ENCODE measurements around the gene SGF29.
"Not testable (repeated sequence)": the region's sequence is repeated elsewhere in the genome, so short reads cannot be mapped to it uniquely, and the experiment has no call there.

SGF29 gene

DNA sequence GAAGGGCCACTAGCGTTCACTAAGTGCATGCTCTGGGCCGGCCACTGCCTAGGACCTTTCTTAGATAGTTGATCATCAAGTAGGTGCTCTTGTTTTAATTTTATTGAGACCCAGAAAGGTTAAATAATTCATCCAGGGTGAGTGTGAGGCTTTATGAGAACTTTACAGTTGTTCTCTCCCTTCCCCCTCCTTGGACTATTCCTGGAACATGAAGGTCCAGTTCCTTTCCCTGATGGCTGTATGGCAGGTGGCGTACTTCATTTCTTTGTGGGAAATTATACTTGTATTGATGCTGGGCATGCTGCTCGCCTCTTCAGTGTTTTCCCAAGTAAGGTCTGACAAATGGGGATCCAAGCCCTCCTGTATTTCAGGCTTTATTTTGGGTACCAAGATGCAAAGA is 8.5 kb downstream of the SGF29 start:
- no peak for DNase-seq

DNA sequence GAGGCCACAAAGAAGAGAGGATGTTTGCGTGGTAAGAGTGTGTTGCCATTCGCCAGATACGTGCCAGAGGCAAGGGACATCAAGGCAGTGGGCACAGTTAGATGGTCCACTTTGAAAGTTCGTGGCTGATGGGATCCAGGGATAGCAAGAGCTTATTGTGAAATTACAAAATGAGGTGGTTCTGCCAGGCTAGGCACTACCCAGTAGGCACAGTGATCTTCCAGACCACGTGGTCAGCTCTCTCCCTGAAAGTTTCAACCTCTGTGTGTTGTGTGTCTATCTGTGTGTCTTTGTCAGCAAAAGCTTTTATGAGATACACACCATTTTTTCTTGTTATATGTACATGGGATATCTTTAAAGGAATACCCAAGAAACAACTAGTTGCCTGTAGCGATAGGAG is 9.5 kb downstream of the SGF29 start:
- DNase-seq: no peak

DNA sequence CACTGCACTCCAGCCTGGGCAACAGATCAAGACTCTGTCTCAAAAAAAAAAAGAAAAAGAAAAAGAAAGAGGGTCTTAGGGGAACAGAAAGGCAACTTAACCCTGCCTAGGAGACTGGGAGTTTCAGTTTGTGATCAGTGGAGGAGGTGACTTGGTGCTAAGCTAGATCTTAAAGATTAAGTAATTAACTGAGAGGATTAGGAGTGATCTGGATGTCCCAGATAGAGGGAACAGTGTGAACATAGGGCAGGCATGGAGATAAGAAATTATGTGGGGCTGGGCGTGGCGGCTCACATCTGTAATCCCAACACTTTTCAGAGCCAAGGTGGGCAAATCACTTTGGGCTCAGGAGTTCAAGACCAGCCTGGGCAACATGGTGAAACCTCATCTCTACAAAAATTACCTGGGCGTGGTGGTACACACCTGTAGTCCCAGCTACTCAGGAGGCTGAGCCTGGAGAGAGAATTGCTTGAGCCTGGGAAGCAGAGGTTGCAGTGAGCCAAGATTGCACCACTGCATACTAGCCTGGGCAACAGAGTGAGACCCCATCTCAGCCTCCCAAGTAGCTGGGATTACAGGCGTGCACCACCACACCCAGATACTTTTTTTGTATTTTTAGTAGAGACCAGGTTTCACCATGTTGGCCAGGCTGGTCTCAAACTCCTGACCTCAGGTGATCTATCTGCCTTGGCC is 12.7 kb downstream of the SGF29 start:
- not testable (repeated sequence) for DNase-seq

DNA sequence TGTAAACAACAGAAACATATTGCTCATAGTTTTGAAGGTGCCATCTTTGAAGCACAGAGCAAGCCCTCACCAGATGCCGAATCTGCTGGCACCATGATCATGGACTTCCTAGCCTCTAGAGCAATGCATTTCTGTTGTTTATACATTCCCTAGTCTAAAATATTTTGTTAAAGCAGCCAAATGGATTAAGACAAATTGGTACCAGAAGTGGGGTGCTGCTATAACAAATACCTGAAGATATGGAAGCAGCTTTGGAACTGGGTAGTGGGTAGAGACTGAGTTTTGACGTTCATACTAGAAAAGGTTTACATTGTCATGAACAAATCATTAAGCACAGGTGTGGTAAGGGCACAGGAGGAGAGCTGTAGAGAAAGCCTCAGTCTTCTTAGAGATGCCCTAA is 13.6 kb downstream of the SGF29 start:
- no peak for DNase-seq

DNA sequence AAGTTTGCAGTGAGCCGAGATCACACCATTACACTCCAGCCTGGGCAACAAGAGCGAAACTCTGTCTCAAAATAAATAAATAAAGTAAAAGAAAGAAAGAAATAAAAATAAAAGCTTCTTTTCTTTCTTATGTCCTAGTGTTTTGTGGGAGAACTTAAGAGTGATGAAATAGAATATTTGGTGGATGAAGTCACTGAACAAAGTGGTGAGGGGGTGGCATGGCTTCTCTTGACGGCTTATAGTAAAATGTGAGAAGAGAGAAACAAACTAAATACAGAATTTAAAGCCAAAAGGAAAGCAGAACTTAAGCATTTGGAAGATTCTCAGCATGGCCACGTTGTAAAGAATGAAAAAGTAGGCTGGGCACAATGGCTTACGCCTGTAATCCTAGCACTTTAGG is 15.3 kb downstream of the SGF29 start:
- no peak for DNase-seq

DNA sequence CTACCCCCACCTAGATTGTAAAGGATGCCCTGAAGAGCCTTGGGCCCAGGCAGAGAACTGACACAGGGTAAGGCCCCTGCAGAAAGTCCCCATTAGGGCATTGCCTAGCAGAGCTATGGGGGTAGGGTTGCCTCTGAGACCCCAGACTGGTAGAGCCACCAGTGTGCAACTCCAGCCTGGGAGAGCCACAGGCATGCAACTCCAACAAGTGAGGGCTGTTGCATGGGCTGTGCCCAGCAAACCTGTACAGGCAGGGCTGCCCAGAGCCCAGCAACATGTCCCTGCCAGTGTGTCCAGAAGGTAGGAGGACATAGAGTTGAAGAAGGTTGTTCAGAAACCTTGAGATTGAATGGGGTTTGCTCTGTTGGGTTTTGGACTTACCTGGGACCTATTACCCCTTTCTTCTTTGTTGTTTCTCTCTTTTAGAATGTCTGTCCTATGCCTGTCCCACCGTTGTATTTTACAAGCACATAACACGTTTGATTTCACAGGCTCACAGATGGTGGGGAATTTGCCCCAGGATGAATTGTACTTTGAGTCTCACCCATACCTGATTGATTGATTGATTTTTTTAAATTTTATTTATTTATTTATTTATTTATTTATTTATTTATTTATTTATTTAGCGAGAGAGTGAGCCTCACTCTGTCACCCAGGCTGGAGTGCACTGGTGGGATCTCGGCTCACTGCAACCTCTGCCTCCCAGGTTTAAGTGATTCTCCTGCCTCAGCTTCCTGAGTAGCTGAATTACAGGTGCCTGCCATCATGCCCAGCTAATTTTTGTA is 16.4 kb downstream of the SGF29 start:
- no peak for DNase-seq

DNA sequence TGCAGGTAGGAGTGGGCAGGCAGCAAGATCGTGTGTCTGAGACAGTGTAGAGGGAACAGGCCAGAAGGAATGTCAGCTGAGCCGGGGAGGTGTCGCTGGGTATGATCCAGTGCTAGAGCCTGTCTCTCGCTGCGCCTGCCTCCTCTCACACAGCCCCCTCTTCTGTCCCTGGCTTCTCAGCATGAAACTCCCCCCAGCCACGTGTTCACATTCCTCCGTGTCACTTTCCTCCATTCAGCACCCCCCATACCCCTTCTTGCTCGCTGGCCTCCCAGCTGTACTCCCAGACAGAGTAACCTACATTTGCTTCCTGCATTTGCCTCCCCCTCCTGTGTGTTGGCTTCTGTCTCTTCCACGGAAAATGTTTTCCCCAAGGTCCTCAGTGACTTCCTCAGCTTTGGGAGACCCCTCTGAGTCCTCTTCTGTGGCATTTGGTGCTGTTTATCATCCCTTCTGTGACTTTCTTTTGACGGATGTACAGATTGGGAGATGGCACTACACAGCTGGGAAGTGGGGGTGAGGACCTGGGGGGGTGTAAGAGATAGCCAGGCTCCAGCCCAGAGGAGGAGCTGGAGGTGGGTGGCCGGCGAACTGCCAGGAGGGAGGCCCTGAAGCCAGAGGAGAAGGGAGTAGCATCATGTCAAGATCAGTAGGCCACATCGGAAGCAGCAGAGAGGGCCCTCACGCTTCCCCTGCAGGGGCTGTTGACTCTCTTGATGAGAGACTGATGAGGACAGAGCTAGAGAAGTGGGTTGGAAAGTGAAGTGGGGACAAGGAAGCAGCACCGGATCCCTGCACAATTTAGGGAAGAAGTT is 19.2 kb downstream of the SGF29 start:
- peak; percentile 64 for DNase-seq

DNA sequence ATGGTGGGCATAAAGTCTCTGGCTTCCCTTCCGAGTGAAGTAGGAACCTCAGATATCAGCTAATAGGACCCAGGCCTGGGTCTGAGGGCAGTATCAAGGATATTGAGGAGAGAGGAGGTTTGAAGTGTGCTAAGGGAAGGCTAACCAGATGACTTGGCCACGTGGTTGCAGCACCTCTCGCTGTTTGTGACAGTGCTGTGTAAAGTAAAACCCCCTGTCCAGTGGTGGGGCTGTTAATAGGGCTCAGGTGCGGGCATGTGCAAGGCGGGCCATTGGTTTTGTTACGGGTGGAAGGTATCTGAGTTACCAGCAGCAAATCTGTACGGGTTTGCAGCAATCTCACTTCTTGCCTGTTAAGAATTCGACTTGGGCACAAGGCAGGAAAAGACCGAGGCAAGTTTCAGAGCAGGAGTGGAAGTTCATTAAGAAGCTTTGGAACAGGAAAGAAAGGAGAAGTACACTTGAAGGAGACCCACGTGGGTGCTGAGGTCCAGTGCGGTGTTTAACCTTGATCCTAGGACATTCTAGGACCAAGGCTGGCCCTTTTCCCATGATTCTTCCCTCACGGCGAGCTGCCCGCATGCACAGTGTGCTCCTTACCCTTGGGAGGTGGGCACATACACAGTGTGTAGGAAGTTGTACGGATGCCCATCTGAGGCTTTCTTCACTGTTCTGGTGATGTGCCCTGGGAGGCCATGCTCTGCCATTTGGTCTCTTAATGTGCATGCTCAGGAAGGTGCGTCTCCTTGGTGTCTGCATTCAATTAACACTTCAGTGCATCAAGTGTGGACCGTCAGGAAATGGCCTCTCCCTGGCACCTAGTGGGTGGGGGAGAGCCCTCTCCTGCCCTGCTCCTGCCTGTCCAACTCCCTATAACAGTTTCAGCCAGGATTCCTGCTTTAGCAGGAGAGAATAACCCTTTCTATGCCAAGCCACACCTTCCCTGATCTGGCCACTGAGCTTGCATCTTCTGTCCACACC is 20.3 kb downstream of the SGF29 start:
- no peak for DNase-seq

DNA sequence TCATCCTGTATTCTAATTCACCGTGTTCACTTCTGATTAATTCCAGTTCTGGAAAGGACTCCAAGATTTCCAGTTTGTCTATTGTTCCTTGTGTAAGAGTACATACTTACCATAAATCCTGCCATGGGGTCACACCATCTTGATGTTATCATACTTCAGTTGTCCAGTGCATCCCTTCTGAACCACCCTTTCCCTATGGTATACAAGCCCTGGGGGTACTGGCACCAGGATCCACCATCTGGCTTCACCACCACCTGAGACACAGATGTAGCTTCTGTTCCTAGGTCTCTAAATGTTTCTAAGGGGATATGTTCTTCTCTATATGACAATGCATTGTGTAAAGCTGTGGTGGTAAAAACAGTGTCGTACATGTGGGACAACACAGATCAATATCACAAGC is 21.2 kb downstream of the SGF29 start:
- no peak for DNase-seq

DNA sequence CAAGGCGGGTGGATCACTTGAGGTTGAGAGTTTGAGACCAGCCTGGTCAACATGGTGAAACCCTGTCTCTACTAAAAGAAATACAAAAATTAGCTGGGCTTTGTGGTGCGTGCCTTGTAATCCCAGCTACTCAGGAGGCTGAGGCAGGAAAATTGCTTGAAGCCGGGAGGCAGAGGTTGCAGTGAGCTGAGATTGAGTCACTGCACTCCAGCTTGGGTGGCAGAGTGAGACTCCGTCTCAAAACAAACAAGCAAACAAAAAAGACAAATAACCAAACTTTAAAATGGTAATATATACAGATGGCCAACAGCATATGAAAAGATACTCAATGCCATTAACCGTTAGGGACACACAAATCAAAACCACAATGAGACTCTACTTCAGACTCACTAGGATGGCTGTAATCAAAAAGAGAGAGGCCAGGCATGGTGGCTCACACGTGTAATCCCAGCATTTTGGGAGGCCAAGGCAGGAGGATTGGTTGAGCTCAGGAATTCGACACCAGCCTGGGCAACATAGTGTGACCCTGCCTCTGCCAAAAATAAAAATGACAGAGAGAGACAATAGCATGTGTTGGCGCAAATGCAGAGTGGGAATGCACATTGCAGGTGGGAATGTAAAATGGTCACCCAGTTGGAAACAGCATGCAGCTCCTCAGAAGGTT is 21.9 kb downstream of the SGF29 start:
- no peak for DNase-seq

DNA sequence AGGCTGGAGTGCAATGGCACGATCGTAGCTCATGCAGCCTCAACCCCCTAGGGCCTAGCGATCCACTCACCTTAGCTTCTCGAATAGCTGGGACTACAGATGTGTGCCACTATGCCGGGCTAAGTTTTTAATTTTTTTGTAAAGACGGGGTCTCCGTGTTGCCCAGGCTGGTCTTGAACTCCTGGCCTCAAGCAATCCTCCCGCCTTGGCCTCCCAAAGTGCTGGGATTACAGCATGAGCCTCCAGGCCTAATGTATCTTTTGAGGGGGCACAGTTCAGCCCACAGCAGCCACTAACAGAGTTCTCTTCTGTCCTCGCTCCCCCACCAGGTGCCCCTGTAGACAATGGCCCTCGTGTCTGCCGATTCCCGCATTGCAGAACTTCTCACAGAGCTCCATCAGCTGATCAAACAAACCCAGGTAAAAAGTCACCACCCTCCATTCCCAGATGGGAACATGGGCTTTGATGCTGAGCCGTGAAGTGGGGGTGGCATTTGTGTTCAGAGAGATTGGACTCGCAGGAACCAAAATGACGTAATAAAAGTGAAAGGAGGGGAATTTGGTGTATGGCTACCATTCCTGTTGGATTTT is 27.1 kb downstream of the SGF29 start:
- no peak for DNase-seq

DNA sequence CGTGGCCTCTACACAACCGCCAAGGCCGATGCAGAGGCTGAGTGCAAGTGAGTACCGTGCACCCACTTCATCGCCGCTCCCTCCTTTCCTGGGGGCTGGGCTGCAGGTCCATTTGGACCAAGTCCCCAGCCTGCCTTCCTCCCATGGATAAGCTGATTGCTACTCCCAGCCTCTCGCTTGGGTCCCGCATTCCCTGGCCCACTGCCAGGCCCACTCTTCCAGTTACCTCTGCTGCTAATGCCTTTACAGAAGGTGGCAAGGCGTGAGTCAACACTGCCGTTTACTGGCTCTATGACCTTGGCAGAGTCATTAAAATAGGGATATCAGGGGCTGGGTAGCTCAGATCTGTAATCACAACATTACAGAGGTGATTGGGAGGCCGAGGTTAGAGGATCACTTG is 32.0 kb downstream of the SGF29 start:
- DNase-seq: no peak

DNA sequence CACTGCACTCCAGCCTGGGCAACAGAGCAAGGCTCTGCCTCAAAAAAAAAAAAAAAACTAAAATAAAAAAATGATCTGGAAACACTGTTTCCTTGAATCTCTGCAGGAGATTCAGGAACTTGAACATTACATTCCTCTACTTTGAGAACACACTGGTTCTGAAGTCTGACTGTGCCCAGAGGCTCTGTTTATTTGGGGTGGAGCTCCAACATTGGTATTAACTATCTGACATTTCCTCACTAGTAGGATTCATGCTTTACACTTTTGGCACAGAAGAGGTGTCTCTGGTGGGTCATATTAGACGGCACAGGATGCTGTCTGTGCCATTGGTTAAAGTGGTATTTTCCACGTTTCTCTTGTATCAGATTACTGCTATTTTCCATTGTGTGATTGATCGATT is 32.7 kb downstream of the SGF29 start:
- no peak for DNase-seq

DNA sequence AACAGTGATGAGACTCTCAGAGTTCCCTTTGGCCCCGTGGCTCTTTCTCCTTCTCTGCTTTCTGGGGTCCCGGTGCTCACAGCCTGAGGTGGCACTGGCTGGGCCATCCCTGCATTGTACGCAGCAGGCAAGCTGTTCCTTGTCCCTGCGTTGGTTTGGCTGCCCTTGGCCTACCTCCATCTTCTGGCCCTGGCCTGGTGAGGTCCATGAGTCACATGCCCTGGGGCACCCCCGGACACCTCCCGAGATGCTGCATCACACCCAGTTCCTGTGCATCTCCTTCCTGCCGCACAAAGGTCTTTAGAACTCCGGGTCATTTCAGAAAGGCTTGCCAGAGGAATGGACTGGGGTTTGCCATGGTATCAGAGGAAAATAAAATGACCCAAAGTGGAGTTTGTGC is 33.7 kb downstream of the SGF29 start:
- no peak for DNase-seq

DNA sequence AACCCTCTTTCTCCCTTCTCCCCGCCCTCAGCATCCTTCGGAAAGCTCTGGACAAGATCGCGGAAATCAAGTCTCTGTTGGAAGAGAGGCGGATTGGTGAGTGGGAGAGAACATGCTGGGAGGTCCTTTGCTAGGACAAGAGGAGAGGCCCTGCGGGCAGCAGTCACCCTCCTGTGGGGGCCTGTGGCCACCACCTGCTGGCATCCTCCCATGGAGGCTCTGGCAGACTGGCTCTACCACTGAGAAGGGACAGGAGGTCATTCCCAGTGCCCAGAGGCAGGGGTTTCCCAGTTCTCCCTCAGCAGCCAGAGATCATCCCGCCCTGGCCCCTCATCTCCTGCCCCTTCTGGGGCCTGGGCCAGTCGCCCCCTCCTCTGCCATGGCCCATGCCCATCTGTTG is 35.3 kb downstream of the SGF29 start:
- no peak for DNase-seq

DNA sequence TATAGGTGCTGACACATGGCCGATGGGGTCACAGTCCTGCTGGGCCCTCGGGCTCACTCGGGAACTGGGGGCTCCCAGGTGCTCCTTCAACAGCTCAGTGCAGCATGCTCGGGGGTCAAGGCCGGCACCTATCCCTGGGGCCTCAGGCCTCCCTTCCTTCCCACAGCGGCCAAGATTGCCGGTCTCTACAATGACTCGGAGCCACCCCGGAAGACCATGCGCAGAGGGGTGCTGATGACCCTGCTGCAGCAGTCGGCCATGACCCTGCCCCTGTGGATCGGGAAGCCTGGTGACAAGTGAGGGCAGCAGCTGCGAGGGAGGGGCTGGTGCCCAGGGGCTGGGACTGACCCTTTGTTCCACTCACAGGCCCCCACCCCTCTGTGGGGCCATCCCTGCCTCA is 36.2 kb downstream of the SGF29 start:
- DNase-seq: no peak

DNA sequence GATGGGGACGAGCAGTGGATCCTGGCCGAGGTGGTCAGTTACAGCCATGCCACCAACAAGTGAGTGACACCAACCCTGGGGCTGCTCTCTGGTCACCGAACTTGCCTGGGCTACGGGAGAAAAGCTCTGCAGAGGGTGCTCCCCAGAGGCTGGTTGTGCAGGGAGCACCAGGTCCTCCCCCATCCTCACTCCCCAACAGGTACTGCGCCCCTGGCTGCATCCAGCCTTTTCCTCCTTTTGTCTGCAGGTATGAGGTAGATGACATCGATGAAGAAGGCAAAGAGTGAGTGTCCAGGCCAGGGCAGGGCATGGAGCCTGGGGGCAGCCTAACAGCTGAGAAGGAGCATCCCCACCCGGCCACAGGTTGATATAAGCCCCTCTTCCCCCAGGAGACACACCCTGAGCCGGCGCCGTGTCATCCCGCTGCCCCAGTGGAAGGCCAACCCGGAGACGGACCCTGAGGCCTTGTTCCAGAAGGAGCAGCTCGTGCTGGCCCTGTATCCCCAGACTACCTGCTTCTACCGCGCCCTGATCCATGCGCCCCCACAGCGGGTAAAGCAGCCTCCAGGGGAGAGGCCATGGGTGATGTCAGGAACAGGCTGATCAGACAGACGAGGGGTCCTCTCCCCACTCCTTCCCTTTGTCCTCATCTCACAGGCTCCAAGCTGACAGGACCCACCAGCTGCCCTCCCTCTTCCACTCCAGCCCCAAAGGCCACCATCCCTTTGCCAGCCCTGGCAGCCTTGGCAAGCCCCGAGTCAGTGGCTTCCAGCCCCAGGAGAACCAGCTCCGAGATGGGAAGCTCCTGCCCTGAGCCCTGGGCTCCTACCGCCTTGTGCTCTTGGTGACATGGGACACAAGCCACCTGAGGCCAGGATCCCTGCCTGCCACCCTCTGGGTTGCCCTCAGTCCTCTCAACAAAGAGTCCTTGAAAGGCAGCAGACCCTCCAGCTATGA is 36.9 kb downstream of the SGF29 start:
- no peak for DNase-seq

DNA sequence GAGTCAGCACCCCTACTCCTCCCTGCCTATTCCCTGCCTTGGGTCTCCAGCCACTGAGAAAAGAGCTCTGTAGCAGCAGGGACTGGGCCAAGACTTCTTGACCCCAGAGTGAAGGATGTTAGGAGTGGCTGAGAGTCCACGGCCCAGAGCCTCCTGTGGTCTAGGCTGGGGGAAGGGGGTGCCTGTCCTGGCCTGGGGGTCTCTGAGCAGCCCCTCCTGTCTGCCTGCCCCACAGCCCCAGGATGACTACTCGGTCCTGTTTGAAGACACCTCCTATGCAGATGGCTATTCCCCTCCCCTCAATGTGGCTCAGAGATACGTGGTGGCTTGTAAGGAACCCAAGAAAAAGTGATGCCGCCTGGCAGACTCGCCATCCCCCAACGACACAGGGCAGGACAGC is 37.6 kb downstream of the SGF29 start:
- DNase-seq: no peak

DNA sequence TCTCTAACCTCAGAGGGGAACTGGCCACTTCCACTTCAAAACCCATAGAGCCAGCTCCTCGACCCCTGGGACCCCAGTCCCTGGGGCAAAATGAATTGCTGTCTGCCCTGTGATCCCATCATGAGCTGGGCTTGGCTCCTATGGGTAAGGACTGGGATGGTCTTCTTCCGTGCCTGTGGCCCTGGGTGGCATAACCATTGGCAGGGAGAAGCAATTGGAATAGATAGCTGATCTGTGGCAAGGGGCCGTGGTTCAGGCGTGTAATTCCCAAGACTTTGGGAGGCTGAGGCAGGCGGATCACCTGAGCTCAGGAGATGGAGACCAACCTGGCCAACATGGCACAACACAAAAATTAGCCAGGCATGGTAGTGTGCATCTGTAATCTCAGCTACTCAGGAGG is 38.8 kb downstream of the SGF29 start:
- DNase-seq: no peak

DNA sequence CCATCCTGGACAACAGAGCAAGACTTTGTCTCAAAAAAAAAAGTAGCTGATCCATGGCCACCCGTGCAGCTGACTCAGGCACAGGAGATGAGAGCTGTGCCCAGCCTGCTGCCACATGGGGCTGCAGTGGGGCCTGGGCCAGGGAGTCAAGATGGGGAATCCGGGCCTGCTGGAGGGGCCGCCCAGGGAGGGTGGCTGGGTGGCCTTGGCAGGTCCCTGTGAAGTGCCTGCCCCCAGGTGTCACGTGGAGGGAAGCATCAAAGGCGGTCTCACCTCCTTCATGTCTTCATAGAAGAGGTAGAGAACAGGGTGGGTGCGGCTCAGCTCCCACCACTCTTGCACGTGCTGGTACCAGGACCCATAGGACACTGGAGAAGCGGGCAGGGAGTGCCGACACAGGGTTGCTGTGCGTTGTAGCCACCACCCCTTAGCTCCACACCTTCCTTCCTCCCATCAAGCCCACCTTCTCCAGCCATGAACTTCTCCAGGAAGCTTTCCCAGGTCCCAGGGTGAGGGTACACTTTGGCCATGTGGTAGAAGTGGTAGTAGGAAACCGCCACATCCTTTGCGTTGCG is 39.3 kb downstream of the SGF29 start:
- no peak for DNase-seq

All from right kidney (tissue), 1 donor.